ENCODE results near the gene COG8. TPM values are rescaled to one million over a fixed set of nuclear protein-coding genes. Genes with fewer than 3 reads are reported as not detected.

COG8 gene
- total and polyA plus RNA-seq, 9 of the 15 experiments (the other 6 are each of a cell fraction or from before 2014, with no cell fraction given), result 3.7 to 42.6 (median 30.1) TPM

DNA sequence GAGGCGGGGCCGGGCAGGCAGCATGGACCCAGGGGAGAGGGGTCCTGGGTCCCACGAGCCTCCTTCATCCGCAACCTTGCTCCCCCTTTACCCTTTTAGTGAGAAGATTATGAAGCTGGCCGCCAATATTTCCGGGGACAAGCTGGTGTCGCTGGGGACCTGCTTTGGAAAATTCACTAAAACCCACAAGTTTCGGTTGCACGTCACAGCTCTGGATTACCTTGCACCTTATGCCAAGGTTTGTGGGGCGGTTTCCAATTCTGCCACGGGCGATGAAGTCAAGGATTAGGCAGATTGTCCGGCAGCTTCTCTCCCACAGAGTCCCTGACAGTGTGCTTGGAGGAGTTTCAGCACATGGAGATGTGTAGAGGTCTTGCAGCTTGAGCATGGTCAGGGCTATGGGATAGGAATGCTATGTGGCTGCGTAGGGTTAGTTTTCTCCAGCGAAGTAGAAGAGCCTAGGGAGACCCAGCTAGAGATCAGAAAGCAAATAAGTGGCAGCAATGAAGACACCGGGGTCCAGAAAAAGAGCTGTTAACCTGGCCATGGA is 806 bp upstream of the COG8 start (continued):
- TF ChIP-seq, protein P1, sequence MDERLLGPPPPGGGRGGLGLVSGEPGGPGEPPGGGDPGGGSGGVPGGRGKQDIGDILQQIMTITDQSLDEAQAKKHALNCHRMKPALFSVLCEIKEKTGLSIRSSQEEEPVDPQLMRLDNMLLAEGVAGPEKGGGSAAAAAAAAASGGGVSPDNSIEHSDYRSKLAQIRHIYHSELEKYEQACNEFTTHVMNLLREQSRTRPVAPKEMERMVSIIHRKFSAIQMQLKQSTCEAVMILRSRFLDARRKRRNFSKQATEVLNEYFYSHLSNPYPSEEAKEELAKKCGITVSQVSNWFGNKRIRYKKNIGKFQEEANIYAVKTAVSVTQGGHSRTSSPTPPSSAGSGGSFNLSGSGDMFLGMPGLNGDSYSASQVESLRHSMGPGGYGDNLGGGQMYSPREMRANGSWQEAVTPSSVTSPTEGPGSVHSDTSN (CRISPR knock-in tag; IDR thresholded peaks at IDR 0.05; ENCODE audit: low read depth), result no peak
- TF ChIP-seq, protein P1 (tag; conservative IDR thresholded peaks at IDR 0.05; ENCODE audit: low read depth), result no peak
- TF ChIP-seq, protein P2, sequence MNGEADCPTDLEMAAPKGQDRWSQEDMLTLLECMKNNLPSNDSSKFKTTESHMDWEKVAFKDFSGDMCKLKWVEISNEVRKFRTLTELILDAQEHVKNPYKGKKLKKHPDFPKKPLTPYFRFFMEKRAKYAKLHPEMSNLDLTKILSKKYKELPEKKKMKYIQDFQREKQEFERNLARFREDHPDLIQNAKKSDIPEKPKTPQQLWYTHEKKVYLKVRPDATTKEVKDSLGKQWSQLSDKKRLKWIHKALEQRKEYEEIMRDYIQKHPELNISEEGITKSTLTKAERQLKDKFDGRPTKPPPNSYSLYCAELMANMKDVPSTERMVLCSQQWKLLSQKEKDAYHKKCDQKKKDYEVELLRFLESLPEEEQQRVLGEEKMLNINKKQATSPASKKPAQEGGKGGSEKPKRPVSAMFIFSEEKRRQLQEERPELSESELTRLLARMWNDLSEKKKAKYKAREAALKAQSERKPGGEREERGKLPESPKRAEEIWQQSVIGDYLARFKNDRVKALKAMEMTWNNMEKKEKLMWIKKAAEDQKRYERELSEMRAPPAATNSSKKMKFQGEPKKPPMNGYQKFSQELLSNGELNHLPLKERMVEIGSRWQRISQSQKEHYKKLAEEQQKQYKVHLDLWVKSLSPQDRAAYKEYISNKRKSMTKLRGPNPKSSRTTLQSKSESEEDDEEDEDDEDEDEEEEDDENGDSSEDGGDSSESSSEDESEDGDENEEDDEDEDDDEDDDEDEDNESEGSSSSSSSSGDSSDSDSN (IDR thresholded peaks at IDR 0.05; ENCODE audit: borderline replicate concordance in 1 of 2, low read depth in 2 of 2, low read length in 2 of 2), result no peak
- no peak for TF ChIP-seq TOE1 (IDR thresholded peaks at IDR 0.05; ENCODE audit: borderline replicate concordance)
- TF ChIP-seq TOE1 (CRISPR knock-in tag; IDR thresholded peaks at IDR 0.05; ENCODE audit: borderline replicate concordance, low read depth), result 0 out of 2 replicates have a peak, but pooled peaks have one; percentile 14
- TF ChIP-seq, protein P3, sequence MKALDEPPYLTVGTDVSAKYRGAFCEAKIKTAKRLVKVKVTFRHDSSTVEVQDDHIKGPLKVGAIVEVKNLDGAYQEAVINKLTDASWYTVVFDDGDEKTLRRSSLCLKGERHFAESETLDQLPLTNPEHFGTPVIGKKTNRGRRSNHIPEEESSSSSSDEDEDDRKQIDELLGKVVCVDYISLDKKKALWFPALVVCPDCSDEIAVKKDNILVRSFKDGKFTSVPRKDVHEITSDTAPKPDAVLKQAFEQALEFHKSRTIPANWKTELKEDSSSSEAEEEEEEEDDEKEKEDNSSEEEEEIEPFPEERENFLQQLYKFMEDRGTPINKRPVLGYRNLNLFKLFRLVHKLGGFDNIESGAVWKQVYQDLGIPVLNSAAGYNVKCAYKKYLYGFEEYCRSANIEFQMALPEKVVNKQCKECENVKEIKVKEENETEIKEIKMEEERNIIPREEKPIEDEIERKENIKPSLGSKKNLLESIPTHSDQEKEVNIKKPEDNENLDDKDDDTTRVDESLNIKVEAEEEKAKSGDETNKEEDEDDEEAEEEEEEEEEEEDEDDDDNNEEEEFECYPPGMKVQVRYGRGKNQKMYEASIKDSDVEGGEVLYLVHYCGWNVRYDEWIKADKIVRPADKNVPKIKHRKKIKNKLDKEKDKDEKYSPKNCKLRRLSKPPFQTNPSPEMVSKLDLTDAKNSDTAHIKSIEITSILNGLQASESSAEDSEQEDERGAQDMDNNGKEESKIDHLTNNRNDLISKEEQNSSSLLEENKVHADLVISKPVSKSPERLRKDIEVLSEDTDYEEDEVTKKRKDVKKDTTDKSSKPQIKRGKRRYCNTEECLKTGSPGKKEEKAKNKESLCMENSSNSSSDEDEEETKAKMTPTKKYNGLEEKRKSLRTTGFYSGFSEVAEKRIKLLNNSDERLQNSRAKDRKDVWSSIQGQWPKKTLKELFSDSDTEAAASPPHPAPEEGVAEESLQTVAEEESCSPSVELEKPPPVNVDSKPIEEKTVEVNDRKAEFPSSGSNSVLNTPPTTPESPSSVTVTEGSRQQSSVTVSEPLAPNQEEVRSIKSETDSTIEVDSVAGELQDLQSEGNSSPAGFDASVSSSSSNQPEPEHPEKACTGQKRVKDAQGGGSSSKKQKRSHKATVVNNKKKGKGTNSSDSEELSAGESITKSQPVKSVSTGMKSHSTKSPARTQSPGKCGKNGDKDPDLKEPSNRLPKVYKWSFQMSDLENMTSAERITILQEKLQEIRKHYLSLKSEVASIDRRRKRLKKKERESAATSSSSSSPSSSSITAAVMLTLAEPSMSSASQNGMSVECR (CRISPR knock-in tag; IDR thresholded peaks at IDR 0.05), result no peak
- TF ChIP-seq, protein P4, sequence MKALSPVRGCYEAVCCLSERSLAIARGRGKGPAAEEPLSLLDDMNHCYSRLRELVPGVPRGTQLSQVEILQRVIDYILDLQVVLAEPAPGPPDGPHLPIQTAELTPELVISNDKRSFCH (CRISPR knock-in tag; IDR thresholded peaks at IDR 0.05), result no peak
- TF ChIP-seq, protein P4 (tag; IDR thresholded peaks at IDR 0.05), result no peak
- no peak for TF ChIP-seq TEAD4 (IDR thresholded peaks at IDR 0.05; ENCODE audit: low read length)
- no peak for TF ChIP-seq TEAD4 (CRISPR knock-in tag; IDR thresholded peaks at IDR 0.05; ENCODE audit: borderline replicate concordance)
- 0 out of 2 replicates have a peak, but pooled peaks have one; percentile 10 for TF ChIP-seq SP1 (CRISPR knock-in tag; IDR thresholded peaks at IDR 0.05)
- TF ChIP-seq ZNF384 (IDR thresholded peaks at IDR 0.05; ENCODE audit: low read depth, low read length), result no peak
- TF ChIP-seq NFRKB (IDR thresholded peaks at IDR 0.05; ENCODE audit: low read depth), result no peak
- TF ChIP-seq PYGO2 (tag; IDR thresholded peaks at IDR 0.05), result no peak
- no peak for TF ChIP-seq ZNF124 (CRISPR knock-in tag; IDR thresholded peaks at IDR 0.05)
- no peak for TF ChIP-seq FOXK1 (CRISPR knock-in tag; IDR thresholded peaks at IDR 0.05; ENCODE audit: borderline replicate concordance)
- no peak for TF ChIP-seq HMGN3 (IDR thresholded peaks at IDR 0.05; ENCODE audit: borderline replicate concordance, extremely low read depth, insufficient read length, low read depth, low read length)
- no peak for TF ChIP-seq SIRT6 (IDR thresholded peaks at IDR 0.05; ENCODE audit: low read depth, low read length)

Data from K562 (cell line).